HFF-Myc (cell line): ENCODE data around the gene NCK2.

Experiments
- DNase-seq: peaks from one replicate; pipeline ENCODE4 v3.0.0-alpha.2; 2011; ENCODE audit warnings: low read depth; ENCODE audit errors: extremely low read depth
- H3K4me3 ChIP-seq: replicated peaks from 2 replicates; pipeline ENCODE4 v1.5.1; 2011; ENCODE audit warnings: low read depth, mild to moderate bottlenecking, control low read depth, low read length
- TF ChIP-seq, protein P1 (sequence below): IDR thresholded peaks from 2 replicates; pipeline ENCODE4 v1.5.1; 2012; ENCODE audit warnings: mild to moderate bottlenecking, low read depth, low read length, control low read depth; ENCODE audit errors: missing control alignments

Gene NCK2

GRCh38 chr2:105734762-105735538 is 9.8 kb upstream of the NCK2 start:
- TF ChIP-seq, protein P1, sequence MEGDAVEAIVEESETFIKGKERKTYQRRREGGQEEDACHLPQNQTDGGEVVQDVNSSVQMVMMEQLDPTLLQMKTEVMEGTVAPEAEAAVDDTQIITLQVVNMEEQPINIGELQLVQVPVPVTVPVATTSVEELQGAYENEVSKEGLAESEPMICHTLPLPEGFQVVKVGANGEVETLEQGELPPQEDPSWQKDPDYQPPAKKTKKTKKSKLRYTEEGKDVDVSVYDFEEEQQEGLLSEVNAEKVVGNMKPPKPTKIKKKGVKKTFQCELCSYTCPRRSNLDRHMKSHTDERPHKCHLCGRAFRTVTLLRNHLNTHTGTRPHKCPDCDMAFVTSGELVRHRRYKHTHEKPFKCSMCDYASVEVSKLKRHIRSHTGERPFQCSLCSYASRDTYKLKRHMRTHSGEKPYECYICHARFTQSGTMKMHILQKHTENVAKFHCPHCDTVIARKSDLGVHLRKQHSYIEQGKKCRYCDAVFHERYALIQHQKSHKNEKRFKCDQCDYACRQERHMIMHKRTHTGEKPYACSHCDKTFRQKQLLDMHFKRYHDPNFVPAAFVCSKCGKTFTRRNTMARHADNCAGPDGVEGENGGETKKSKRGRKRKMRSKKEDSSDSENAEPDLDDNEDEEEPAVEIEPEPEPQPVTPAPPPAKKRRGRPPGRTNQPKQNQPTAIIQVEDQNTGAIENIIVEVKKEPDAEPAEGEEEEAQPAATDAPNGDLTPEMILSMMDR = no peak
- H3K4me3 ChIP-seq = no peak overlapping the region
- DNase-seq = no peak

DNA sequence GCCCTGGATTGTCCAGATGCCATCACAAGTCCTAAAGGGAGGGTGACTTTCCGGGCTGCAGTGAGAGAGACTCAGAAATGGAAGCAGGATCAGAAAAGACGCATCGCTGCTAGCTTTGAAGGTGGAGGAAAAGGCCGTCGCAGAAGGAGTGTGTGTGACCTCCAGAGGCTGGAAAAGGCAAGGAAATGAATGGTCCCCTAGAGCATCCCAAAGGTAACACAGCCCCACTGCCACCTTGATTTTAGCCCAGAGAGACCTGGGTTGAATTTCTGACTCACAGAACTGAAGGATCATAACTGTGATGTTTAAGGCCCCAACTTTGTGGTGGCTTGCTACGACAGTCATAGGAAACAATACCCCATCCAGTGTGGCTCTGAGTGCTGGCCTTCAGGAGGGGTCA is 8.6 kb upstream of the NCK2 start:
- TF ChIP-seq, protein P1 = no peak
- H3K4me3 ChIP-seq = no peak overlapping the region
- no peak for DNase-seq

DNA sequence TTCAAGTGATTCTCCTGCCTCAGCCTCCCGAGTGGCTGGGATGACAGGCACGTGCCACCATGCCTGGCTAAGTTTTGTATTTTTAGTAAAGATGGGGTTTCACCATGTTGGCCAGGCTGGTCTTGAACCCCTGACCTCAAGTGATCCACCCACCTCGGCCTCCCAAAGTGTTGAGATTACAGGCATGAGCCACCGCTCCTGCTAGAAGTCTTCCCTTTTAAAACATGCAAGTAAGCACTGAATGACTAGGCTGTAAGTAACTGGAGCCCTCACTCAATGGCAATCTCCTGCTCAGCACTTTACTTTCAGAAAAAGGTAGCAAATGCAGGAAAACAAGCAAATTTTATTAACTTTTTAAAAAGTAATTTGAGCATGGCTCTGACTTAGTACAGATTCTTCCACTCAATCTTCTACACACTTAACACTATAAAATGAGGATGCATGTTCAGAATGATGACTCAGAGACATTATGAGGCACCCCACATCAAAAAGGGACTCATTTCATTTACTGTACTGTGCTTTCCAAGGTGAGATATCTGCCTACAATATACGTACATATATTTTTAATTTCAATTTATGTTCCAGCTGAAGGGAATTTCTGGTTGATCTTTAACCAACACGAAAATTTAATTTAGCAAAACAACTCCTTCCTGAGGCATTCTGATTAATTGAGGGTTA is 6.6 kb upstream of the NCK2 start:
- no peak overlapping the region for H3K4me3 ChIP-seq
- DNase-seq = no peak
- TF ChIP-seq, protein P1 = no peak

DNA sequence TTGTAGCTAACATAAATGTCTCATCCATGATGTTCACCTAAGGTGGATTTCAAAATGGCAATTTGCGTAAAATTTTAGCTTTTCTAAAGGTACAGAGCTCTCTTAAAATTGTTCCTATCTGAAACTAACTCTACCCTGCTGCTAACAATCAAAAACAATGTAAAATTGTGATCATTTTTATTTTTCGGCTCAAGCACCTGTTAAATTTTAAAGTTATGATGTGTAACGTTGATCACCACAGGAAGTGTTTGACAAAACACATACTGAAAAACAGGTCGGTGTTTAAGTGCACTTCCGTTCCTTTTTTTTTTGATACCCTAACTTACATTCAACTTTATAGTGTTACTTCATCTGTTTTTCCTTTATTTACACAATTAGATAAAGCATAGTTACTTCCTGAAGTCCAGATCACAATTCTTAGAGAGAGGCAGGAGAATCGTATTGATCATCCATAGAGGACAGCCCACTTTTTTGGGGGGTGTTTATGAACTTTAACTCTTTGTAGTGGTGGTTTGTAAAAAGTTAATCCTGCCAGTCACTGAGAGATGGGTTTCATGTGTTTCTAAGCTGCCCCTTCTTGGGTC is 6.0 kb upstream of the NCK2 start:
- no peak overlapping the region for H3K4me3 ChIP-seq
- DNase-seq = no peak
- TF ChIP-seq, protein P1 = no peak

- DNase-seq = no peak
- TF ChIP-seq, protein P1 = no peak
- H3K4me3 ChIP-seq = no peak overlapping the region
These were observed 5.3 kb upstream of the NCK2 start for GRCh38 chr2:105739426-105739825.

- TF ChIP-seq, protein P1 = no peak
- H3K4me3 ChIP-seq = no peak overlapping the region
- no peak for DNase-seq
These were observed 4.7 kb upstream of the NCK2 start for GRCh38 chr2:105739944-105740530.
